K562 (cell line): ENCODE data around the gene PRICKLE2.

ENCODE experiments used
- CTCF ChIP-seq, 3 experiments: IDR thresholded peaks in 2 of 3; conservative IDR thresholded peaks in 1 of 3; 2 replicates each; pipeline ENCODE4 v1.5.1; 2011 to 2012; ENCODE audit warnings: low read length in 3 of 3, mild to moderate bottlenecking in 3 of 3, control low read depth in 2 of 3, improper control_type of control experiment in 1 of 3, inconsistent platforms in 1 of 3, low read depth in 1 of 3, mixed read lengths in 1 of 3, moderate library complexity in 1 of 3; ENCODE audit not compliant: insufficient read depth in 2 of 3
- EP300 ChIP-seq: IDR thresholded peaks from 2 replicates; pipeline ENCODE4 v1.6.1; 2012; ENCODE audit warnings: low read length, improper control_type of control experiment
- ERF ChIP-seq: fragments of 450-650 bp; formaldehyde crosslinking; IDR thresholded peaks from 2 replicates; pipeline ENCODE4 v1.4.0; 2020; ENCODE audit warnings: mild to moderate bottlenecking, mixed read lengths
- POLR2A ChIP-seq: fragments of 450-650 bp; conservative IDR thresholded peaks from 2 replicates; pipeline ENCODE4 v1.6.1; 2016
- POLR2AphosphoS5 ChIP-seq: IDR thresholded peaks from 2 replicates; pipeline ENCODE4 v1.6.1; 2011; ENCODE audit warnings: mild to moderate bottlenecking, low read depth, low read length, moderate library complexity; ENCODE audit not compliant: control insufficient read depth, insufficient read depth
- SMC3 ChIP-seq: conservative IDR thresholded peaks from 2 replicates; pipeline ENCODE4 v1.6.1; 2011; ENCODE audit warnings: low read depth, low read length, improper control_type of control experiment; ENCODE audit not compliant: insufficient read depth
- TAF1 ChIP-seq: IDR thresholded peaks from 2 replicates; pipeline ENCODE4 v1.6.1; 2011; ENCODE audit warnings: mild to moderate bottlenecking, low read length, moderate library complexity; ENCODE audit not compliant: insufficient read depth, control insufficient read depth, severe bottlenecking; ENCODE audit errors: extremely low read depth

DNA sequence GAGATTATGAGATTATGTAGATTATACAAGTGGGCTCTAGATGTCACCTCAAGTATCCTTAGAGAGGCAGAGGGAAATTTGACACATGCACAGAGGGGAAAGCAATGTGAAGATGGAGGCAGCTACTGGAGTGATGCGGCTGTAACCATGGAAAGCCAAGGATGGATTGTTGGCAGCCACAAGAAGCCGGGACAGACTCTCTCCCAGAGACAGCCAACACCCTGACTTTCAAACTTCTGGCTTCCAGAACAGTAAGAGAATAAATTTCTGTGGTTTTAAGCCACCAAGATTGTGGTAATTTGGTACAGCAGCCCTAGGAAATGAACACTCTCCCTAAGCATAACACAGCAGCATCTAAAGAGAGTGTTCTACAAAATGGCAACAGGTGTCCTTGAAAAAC is 34.4 kb upstream of the PRICKLE2 start:
- TF ChIP-seq EP300: no peak
- no peak for TF ChIP-seq ERF (CRISPR knock-in tag)
- no peak for TF ChIP-seq POLR2A
- no peak for TF ChIP-seq CTCF (IDR thresholded peaks at IDR 0.05 in 2 of 3, conservative IDR thresholded peaks at IDR 0.05 in 1 of 3; ENCODE audit: insufficient read depth in 2 of 3, low read depth in 1 of 3, low read length in 3 of 3)
- no peak for TF ChIP-seq SMC3
- TF ChIP-seq TAF1: no peak
- TF ChIP-seq POLR2AphosphoS5: no peak
